Measurements from ENCODE around the gene GPR108.

GPR108 gene

GRCh38 chr19:6700586-6701316 is 36.6 kb downstream of the GPR108 start:
- DNase-seq, result no peak

DNA sequence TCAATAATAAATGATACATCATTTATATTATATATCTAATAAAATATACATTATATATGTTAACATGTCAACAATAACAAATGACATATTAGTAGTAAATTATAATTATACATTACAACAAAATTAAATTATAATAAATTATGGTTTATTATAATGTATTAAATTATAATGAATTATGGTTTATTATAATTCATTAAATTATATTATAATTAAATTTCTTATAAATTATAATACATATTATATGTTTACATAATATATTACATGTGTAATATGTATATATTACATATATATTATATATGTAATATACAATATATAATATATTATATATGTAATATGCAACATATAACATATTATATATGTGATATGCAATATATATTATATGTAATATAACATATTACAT is 37.4 kb downstream of the GPR108 start:
- DNase-seq, result no peak

DNA sequence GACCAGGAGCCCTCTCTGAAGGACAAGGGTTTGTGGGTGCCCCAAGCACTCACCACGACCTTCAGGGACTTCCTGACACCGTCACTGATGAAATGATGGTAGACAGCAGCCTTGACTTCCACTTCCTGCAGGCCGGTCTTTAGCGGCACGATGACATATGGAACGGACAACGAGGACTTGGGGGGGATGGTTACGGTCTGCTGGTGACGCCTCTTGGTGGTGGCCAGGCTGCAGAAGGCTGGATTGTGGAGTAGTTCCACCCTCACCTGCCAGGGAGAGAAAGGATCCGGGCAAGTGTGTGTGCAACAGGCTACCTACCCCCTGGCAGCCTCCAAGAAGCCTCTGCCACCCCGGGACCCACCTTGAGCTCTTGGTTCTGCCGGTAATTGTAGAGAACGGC is 40.1 kb downstream of the GPR108 start:
- no peak for DNase-seq

DNA sequence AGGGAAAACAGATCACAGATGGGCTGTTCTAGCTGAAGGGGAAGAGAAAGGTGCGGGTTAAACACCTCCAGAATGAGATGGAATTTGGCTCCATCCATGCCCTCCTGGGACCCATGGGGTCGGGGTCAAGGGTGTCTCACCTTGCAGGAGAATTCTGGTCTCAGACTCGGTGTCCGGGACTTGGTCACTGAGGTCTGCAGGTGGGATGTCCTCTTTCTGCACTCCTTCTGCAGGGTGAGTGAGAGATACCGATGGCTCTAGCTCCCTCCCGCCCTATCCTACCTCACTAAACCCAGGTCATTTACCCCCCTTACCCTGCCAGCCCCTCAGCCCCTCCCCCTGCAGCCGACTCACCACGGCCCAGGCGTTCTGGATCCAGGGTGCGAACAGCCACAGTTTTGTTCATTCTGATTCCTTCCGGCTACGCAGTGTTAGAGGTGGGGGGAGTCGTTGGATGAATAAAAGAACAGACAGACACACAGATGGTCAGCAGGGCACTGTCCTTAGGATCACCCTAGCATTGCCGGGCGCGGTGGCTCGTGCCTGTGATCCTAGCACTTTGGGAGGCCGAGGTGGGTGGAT is 41.0 kb downstream of the GPR108 start:
- DNase-seq, result no peak

DNA sequence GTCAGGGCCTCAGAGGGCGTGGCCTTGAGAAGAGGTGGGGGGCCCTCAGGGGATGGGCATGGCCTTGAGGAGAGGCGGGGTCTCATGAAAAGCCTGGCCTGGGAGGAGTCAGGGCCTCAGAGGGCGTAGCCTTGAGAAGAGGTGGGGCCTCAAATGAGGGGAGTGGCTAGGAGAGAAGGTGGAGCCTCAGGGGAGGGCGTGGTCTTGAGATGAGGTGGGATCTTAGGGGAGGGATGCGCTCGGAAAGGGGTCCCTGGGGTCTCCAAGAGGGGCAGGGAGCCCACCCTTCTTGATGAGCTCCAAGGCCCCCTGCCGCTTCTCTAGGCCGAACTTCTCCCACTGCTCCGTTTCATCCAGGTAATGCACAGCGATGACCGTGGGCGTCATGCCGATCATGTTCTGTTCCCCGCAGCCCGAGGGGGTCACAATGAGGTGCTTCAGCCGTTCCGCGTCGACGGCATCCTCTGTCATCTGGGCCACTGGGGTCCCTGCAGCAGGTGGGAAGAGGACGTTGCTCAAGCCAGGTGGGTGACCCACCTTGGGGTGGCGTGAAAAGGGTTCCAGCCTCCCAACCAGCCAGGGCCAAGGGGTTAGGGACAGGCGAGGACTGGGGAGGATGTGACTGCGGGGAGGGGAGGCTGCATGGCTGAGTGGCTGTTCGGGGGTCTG is 43.1 kb downstream of the GPR108 start:
- peak; percentile 62 for DNase-seq

DNA sequence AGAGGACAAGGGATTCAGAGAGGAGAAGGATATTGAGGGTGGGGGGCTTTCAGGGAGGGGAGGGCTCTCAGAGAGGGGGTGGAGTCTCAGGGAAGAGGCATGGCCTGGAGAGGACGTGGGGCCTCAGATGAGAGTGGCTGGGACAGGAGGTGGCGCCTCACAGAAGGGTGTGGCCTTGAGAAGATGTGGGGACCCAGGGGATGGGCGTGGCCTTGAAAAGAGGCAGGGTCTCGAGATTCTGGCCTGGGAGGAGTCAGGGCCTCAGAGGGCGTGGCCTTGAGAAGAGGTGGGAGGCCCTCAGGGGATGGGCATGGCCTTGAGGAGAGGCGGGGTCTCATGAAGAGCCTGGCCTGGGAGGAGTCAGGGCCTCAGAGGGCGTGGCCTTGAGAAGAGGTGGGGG is 43.7 kb downstream of the GPR108 start:
- peak; percentile 77 for DNase-seq

GRCh38 chr19:6693056-6693471 is 44.3 kb downstream of the GPR108 start:
- no peak for DNase-seq

GRCh38 chr19:6692027-6692426 is 45.4 kb downstream of the GPR108 start:
- DNase-seq, result no peak

- no peak for DNase-seq
These were observed 46.0 kb downstream of the GPR108 start for GRCh38 chr19:6691342-6691741.

- no peak for DNase-seq
These were observed 47.1 kb downstream of the GPR108 start for GRCh38 chr19:6690160-6690885.

GRCh38 chr19:6687114-6687513 is 50.3 kb downstream of the GPR108 start:
- DNase-seq, result no peak

DNA sequence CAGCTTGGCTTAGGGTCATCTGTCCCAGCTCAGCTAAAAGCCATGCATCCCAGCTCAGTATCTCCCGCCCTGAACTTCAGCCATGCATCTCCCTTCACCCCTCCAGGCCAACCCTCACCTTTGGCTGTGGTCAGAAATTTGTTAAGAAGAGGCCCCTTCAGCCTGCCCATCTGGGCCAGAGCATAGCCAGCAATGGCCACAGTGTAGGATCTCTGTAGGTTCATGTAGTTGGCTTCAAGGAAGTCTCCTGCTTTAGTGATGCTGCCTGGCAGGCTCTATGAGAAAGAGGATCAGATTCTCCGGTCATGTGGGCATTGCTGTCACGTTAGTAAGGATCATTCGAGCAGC is 50.8 kb downstream of the GPR108 start:
- no peak for DNase-seq

DNA sequence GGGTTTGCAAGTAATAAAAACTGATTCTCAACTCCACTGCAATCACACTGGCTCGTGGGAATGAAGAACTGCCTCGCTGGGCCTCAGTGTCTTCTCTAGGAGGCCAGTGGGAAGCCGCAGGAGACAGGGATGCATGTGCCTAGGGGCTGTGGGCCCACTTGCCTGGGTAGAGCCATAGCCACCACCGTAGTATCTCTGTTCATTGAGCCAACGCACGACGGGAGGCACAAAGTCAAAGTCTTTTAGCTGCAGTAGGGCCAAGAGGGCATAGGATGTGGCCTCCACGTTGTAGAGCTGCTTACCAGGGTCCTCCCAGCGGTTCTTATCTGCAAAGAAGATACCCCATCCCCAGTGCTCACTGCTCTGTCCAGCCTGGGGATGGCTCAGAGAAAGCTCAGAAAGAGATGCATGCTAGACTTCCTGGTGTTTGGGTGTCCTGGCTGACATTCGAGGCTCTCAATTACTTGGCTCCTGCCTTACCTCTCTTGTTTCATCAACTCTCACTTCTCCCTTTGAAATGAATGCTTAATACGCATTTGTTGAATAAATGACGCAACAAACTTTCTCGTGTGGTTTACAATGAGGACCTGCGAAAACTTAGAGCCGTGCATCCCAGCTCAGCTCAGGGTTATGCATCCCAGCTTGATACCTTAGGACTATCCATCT is 51.3 kb downstream of the GPR108 start:
- no peak for DNase-seq

GRCh38 chr19:6685482-6685881 is 51.9 kb downstream of the GPR108 start:
- no peak for DNase-seq

DNA sequence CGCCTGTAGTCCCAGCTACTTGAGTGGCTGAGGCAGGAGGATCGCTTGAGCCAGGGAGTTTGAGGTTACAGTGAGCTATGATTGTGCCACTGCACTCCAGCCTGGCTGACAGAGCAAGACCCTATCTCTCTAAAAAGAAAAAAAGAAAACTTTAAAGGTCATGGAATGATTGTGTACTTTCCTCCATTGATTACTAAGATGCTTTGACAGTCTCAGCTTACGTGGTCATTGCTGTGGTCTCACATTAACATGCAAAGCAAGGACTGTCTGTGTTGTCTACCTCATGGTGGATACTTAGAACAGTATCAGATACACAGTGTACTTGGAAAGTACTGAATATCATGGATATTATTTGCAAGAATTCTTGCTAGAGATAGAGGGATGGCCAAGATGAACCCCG is 53.4 kb downstream of the GPR108 start:
- DNase-seq, result no peak

DNA sequence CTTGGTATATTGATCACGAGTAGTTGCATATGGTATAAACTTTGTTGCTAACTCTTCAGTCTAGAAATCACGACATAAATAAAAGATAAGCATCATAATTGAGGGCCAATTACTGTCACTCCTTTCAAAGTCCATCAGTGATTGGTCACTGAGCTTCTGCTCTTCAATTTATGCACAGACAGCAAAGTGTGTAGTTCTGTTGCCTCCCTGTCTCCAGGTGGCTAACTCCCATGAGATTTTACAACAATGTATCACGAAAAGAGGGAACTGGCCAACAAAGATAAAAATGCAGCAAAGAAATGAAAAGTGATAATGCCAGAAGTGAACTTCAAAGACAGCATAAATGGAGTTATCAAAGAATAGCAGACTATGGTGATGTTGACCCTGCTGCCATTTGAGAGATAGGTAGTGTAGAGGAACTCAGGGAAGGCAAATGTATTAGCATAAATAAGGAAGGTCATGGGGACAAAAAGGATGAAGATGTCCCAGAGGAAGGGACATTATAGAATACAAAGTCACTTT is 54.7 kb downstream of the GPR108 start:
- DNase-seq, result peak; percentile 87

DNA sequence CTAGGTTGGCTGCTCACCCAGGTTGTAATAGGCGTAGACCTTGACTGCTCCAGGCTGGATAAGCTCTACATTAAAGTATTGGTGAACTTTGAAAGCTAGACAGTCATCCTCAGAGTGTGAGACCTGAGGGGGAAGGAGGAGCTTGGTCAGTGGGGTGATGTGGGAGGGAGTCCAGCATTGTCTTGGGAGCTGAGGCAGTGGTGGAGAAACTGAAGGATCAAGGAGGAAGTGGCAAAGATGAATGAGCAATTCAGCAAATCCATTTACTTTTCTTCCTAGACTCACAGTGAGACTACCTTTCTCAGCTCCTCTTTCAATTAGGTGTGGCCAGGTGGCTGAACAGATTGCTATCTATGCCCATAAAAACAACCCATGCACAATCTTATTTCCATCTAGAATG is 57.2 kb downstream of the GPR108 start:
- DNase-seq, result no peak
